ENCODE results near the gene GLRX. TPM values are rescaled to one million over a fixed set of nuclear protein-coding genes. Genes with fewer than 3 reads are reported as not detected.

Gene GLRX
- total RNA-seq, 2 experiments from 2014 or later: 52.9 to 80.5 TPM

GRCh38 chr5:95808686-95809413 is 13.7 kb downstream of the GLRX start:
- peaks cover 34% of the 10 kb centered on the region for H3K4me1 ChIP-seq (ENCODE audit: insufficient read depth, low read length, poor library complexity, severe bottlenecking)
- peak overlapping the region; percentile 85 for H3K4me2 ChIP-seq (ENCODE audit: low read length)
- TF ChIP-seq CTCF (conservative IDR thresholded peaks at IDR 0.05; ENCODE audit: low read length) (no peak), EZH2phosphoT487 (IDR thresholded peaks at IDR 0.05; ENCODE audit: borderline replicate concordance, low read depth, low read length) (no peak)

GRCh38 chr5:95808013-95808685 is 14.4 kb downstream of the GLRX start:
- no peak for DNase-seq (ENCODE audit: low spot score)
- H3K4me3 ChIP-seq (ENCODE audit: low read depth, low read length, poor library complexity, severe bottlenecking): peak overlapping the region; percentile 53
- no peak for TF ChIP-seq EZH2phosphoT487 (IDR thresholded peaks at IDR 0.05; ENCODE audit: borderline replicate concordance, low read depth, low read length)
- H3K9me3 ChIP-seq (ENCODE audit: low read length): no peaks in the 10 kb centered on the region
- BruUV-seq (replicated peaks): no TSS peak
- peaks cover 13% of the 10 kb centered on the region; the same call in 1 of the 2 replicates for H3K36me3 ChIP-seq (ENCODE audit: insufficient read depth, low read length)
- H3K4me2 ChIP-seq (ENCODE audit: low read length): peak overlapping the region; percentile 85
- peak overlapping the region; percentile 73; the same call in 1 of the 2 replicates for H2AFZ ChIP-seq (ENCODE audit: low read length)
- H3K27ac ChIP-seq (ENCODE audit: low read depth, low read length, poor library complexity, severe bottlenecking): peak overlapping the region; percentile 80
- intact Hi-C loops (cut with micrococcal nuclease; ENCODE audit: unreplicated experiment): loop anchor here (1.0 kb wide), 3 partner anchors 14 to 27 kb away; partner anchors contain the start of gene GLRX
- ChIA-PET POLR2A (interaction anchor here (0.6 to 5.0 kb wide), 19 partner anchors 8 to 859 kb away, joined by 3 to 150 read pairs (median 4); partner anchors contain the start of genes GLRX and RFESD), CTCF (ENCODE audit: unreplicated experiment) (interaction anchor here (0.7 to 1.9 kb wide), 5 partner anchors 11 to 27 kb away, joined by 3 to 9 read pairs (median 5); partner anchors contain the start of gene GLRX)
- no peaks in the 10 kb centered on the region for H3K9me2 ChIP-seq (ENCODE audit: insufficient read depth, low read length)
- H3K4me1 ChIP-seq (ENCODE audit: insufficient read depth, low read length, poor library complexity, severe bottlenecking): peaks cover 34% of the 10 kb centered on the region
- no peaks in the 10 kb centered on the region for H4K20me1 ChIP-seq (ENCODE audit: insufficient read depth, low read length)
- no peaks in the 10 kb centered on the region; the same call in 1 of the 2 replicates for H3K79me2 ChIP-seq (ENCODE audit: insufficient read depth, low read depth, low read length)

More at GRCh38 chr5:95808686-95809413, 13.7 kb downstream of the GLRX start:
- Histone ChIP-seq H3K4me3 (ENCODE audit: low read depth, low read length, poor library complexity, severe bottlenecking) (peak overlapping the region; percentile 53), H4K20me1 (ENCODE audit: insufficient read depth, low read length) (no peaks in the 10 kb centered on the region), H3K36me3 (ENCODE audit: insufficient read depth, low read length) (peaks cover 20% of the 10 kb centered on the region; the same call in 1 of the 2 replicates), H3K79me2 (ENCODE audit: insufficient read depth, low read depth, low read length) (no peaks in the 10 kb centered on the region; the same call in 1 of the 2 replicates), H3K9me3 (ENCODE audit: low read length) (no peaks in the 10 kb centered on the region), H3K27ac (ENCODE audit: low read depth, low read length, poor library complexity, severe bottlenecking) (peak overlapping the region; percentile 80), H3K9me2 (ENCODE audit: insufficient read depth, low read length) (no peaks in the 10 kb centered on the region), H2AFZ (ENCODE audit: low read length) (peak overlapping the region; percentile 73)
- POLR2A ChIA-PET: interaction anchor here (0.6 to 5.0 kb wide), 15 partner anchors 9 to 858 kb away, joined by 3 to 150 read pairs (median 5); partner anchors contain the start of genes GLRX and RFESD
- intact Hi-C loops (cut with micrococcal nuclease; ENCODE audit: unreplicated experiment): loop anchor here (1.0 kb wide), 3 partner anchors 13 to 28 kb away; partner anchors contain the start of gene GLRX
- CTCF ChIA-PET (ENCODE audit: unreplicated experiment): interaction anchor here (1.0 to 1.9 kb wide), 4 partner anchors 10 to 25 kb away, joined by 4 to 9 read pairs (median 6); partner anchors contain the start of gene GLRX
- no TSS peak for BruUV-seq (replicated peaks)
- DNase-seq (ENCODE audit: low spot score): peak; percentile 97

- POLR2A ChIA-PET: interaction anchor here (0.8 to 5.0 kb wide), 6 partner anchors 14 to 27 kb away, joined by 4 to 150 read pairs (median 13); partner anchors contain the start of gene GLRX
- BruUV-seq (replicated peaks): no TSS peak
- CTCF ChIA-PET (ENCODE audit: unreplicated experiment): no interaction called here
These were observed 15.8 kb downstream of the GLRX start for GRCh38 chr5:95806687-95807086.

More at GRCh38 chr5:95806687-95807086, 15.8 kb downstream of the GLRX start:
- no peak for DNase-seq (ENCODE audit: low spot score)
- Histone ChIP-seq H3K9me3 (ENCODE audit: low read length) (no peaks in the 10 kb centered on the region), H3K4me1 (ENCODE audit: insufficient read depth, low read length, poor library complexity, severe bottlenecking) (peaks cover 34% of the 10 kb centered on the region), H3K9me2 (ENCODE audit: insufficient read depth, low read length) (no peaks in the 10 kb centered on the region), H3K36me3 (ENCODE audit: insufficient read depth, low read length) (0 out of 2 replicates have a peak, but pooled peaks cover under 1% of the 10 kb centered on the region), H3K79me2 (ENCODE audit: insufficient read depth, low read depth, low read length) (no peaks in the 10 kb centered on the region; the same call in 1 of the 2 replicates), H3K27ac (ENCODE audit: low read depth, low read length, poor library complexity, severe bottlenecking) (no peak overlapping the region), H2AFZ (ENCODE audit: low read length) (no peak overlapping the region), H3K4me3 (ENCODE audit: low read depth, low read length, poor library complexity, severe bottlenecking) (no peak overlapping the region), H4K20me1 (ENCODE audit: insufficient read depth, low read length) (no peaks in the 10 kb centered on the region), H3K4me2 (ENCODE audit: low read length) (no peak overlapping the region)
- TF ChIP-seq EZH2phosphoT487 (IDR thresholded peaks at IDR 0.05; ENCODE audit: borderline replicate concordance, low read depth, low read length): no peak
- intact Hi-C loops (cut with micrococcal nuclease; ENCODE audit: unreplicated experiment): no loop called here
